Inflammatory macrophage treated with lipopolysaccharide for 1 hour (primary cell): ENCODE measurements around the gene MRAP.

Experiments
- DNase-seq, 2 donors: peaks; one replicate each; pipeline ENCODE4 v3.0.0-alpha.2; 2020 to 2022

MRAP gene

GRCh38 chr21:32325706-32326105 is 27.1 kb downstream of the MRAP start:
- DNase-seq, result no peak

GRCh38 chr21:32328595-32328994 is 29.9 kb downstream of the MRAP start:
- no peak for DNase-seq

GRCh38 chr21:32329331-32329730 is 30.7 kb downstream of the MRAP start:
- no peak for DNase-seq

GRCh38 chr21:32329776-32330175 is 31.1 kb downstream of the MRAP start:
- DNase-seq, result no peak

GRCh38 chr21:32330784-32331311 is 32.2 kb downstream of the MRAP start:
- no peak for DNase-seq

GRCh38 chr21:32331444-32332305 is 33.0 kb downstream of the MRAP start:
- DNase-seq, result no peak

- DNase-seq, result no peak
Observed at GRCh38 chr21:32332463-32332951, 33.9 kb downstream of the MRAP start.

GRCh38 chr21:32333953-32334673 is 35.5 kb downstream of the MRAP start:
- DNase-seq, result no peak

- no peak for DNase-seq
Observed at GRCh38 chr21:32334980-32335531, 36.4 kb downstream of the MRAP start.

GRCh38 chr21:32335601-32336575 is 37.2 kb downstream of the MRAP start:
- no peak for DNase-seq

GRCh38 chr21:32336711-32337110 is 38.1 kb downstream of the MRAP start:
- no peak for DNase-seq

- no peak for DNase-seq
Observed at GRCh38 chr21:32337206-32337605, 38.6 kb downstream of the MRAP start.

GRCh38 chr21:32338209-32338921 is 39.7 kb downstream of the MRAP start:
- no peak for DNase-seq

- no peak for DNase-seq
Observed at GRCh38 chr21:32340863-32341848, 42.5 kb downstream of the MRAP start.

GRCh38 chr21:32346951-32347350 is 48.3 kb downstream of the MRAP start:
- DNase-seq, result no peak

GRCh38 chr21:32347351-32347750 is 48.7 kb downstream of the MRAP start:
- DNase-seq, result no peak

- DNase-seq, result no peak
Observed at GRCh38 chr21:32347977-32348376, 49.3 kb downstream of the MRAP start.

GRCh38 chr21:32348604-32349332 is 50.1 kb downstream of the MRAP start:
- DNase-seq, result no peak

GRCh38 chr21:32349333-32349944 is 50.8 kb downstream of the MRAP start:
- DNase-seq, result no peak
